ENCODE results near the gene MITF. TPM values are rescaled to one million over a fixed set of nuclear protein-coding genes. Genes with fewer than 3 reads are reported as not detected.

The MITF gene
- total RNA-seq, 2 donors from 2014 or later, result 0.32 to 0.46 TPM

DNA sequence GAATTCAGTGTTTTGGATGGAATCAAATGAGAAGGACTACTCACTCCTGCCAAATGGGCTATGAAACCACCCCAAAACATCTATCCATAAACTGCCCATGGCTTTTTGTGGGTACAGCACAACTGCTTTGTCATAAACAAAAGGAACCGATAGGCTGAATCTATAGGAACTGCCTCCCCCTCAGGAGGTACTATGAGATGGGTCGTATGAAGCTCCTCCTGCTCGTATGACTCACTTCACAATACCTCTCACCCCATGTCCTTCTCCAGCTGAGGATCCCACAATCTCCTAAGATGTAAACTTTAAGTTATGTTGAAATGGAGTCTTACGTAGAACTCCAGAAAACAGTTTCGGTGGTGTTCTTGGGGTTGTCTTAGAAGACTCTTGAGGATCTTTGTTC is 130.4 kb downstream of the MITF start:
- no peaks in the 10 kb centered on the region for H3K36me3 Mint-ChIP-seq (ENCODE audit: insufficient read depth in 2 of 2)
- ATAC-seq (replicated peaks in 1 of 2) (no peak), DNase-seq (no peak)
- H3K9me3 Mint-ChIP-seq, result no peaks in the 10 kb centered on the region
- H3K27me3 Mint-ChIP-seq (ENCODE audit: low read depth), result no peaks in the 10 kb centered on the region
- H3K27ac Mint-ChIP-seq, result no peak overlapping the region
- H3K4me1 Mint-ChIP-seq (ENCODE audit: low read depth), result no peaks in the 10 kb centered on the region
- no peak overlapping the region for H3K4me3 Mint-ChIP-seq

DNA sequence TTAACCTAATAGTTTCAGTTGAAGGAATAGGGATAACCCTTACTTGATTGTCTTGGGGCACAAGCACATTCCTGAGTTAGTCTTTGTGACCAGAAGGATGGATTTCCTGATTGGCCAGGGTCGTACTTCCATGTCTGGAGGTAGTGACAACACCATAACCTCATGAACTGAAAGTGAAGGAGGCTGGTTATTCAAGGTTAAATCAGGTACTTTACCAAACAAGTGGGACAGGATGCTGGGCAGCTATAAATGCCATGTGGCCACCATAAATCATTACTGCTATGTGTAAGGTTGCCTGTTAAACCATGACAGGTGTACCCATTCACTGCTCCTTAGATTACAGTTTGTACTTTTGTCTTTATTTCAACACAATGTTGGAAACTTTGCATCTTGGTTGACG is 132.0 kb downstream of the MITF start:
- no peak for DNase-seq
- ATAC-seq (replicated peaks in 1 of 2), result no peak
- no peaks in the 10 kb centered on the region for H3K4me1 Mint-ChIP-seq (ENCODE audit: low read depth)
- no peaks in the 10 kb centered on the region for H3K36me3 Mint-ChIP-seq (ENCODE audit: insufficient read depth in 2 of 2)
- H3K27ac Mint-ChIP-seq, result no peak overlapping the region
- H3K27me3 Mint-ChIP-seq (ENCODE audit: low read depth), result no peaks in the 10 kb centered on the region
- H3K4me3 Mint-ChIP-seq, result no peak overlapping the region
- no peaks in the 10 kb centered on the region for H3K9me3 Mint-ChIP-seq

DNA sequence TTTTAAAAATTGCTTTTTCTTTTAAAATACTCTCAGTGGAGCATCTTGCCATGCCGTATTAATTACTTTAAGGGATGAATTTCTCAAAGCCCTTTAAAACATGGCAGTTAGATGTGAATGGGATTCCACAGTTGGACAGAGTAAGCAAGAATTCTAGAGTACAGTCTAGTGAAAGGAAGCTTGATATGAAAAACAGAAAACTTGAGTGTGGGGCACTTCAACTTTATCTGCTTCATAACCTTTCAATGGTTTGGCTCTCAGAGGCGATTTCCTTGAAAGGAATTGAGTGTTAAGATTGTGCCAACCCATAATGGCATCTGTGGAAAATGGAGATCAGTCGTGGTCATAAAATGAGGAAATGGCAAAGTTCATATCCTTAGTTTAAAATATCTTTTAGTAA is 132.6 kb downstream of the MITF start:
- no peak for ATAC-seq (replicated peaks in 1 of 2)
- no peak for DNase-seq
- no peaks in the 10 kb centered on the region for H3K27me3 Mint-ChIP-seq (ENCODE audit: low read depth)
- no peaks in the 10 kb centered on the region for H3K4me1 Mint-ChIP-seq (ENCODE audit: low read depth)
- no peaks in the 10 kb centered on the region for H3K9me3 Mint-ChIP-seq
- H3K4me3 Mint-ChIP-seq, result no peak overlapping the region
- H3K36me3 Mint-ChIP-seq (ENCODE audit: insufficient read depth in 2 of 2), result no peaks in the 10 kb centered on the region
- no peak overlapping the region for H3K27ac Mint-ChIP-seq

DNA sequence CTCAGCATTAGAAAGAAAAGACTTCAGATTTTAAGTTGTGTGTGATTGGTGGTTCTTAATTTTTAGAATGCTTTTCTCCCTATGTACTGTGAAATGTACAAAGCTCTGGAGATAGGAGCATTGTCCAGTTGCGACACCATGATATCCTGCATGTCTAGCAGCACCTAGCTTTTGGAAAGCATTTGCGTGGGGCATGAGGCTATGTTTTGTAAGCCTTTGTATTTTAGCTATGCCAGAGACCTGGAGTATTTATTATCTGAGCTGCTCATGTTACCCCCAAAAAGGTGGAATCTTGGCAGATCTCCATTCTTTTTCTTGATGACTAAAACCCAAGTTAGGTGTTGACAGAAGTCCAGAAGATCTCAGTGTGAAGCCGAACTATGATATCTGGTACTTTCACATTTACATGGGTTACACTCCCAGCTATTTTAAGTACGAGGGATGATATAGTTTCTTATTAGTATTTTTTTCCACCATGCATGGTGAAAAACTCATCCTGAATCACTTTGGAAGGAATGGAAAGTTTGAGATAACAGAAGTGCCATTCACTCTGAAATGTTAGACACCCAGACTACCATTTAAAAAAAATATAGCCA is 133.6 kb downstream of the MITF start:
- H3K36me3 Mint-ChIP-seq (ENCODE audit: insufficient read depth in 2 of 2), result no peaks in the 10 kb centered on the region
- DNase-seq (no peak), ATAC-seq (replicated peaks in 1 of 2) (no peak)
- no peaks in the 10 kb centered on the region for H3K9me3 Mint-ChIP-seq
- no peaks in the 10 kb centered on the region for H3K27me3 Mint-ChIP-seq (ENCODE audit: low read depth)
- no peaks in the 10 kb centered on the region for H3K4me1 Mint-ChIP-seq (ENCODE audit: low read depth)
- no peak overlapping the region for H3K4me3 Mint-ChIP-seq
- H3K27ac Mint-ChIP-seq, result no peak overlapping the region

DNA sequence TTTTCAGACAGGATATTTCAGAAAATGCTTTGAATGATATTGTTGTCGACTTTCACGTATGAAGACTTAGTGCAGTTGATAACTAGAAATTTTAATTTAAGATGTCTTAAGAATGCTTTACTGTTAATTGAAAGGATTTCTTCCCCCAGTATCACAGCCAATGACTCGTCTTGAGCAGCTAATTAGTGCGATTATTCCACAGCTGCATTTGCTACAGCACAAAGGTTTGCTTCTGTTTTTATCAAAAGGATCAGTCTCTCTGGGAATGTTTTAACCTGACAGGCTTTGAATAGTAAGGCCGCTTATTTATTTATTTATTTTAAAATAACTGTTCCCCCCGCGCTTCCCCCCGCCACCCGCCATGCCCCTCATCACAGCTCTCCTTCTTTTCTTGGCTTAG is 136.8 kb downstream of the MITF start:
- Mint-ChIP-seq H3K27ac (no peak overlapping the region), H3K4me1 (ENCODE audit: low read depth) (no peaks in the 10 kb centered on the region), H3K27me3 (ENCODE audit: low read depth) (no peaks in the 10 kb centered on the region), H3K4me3 (no peak overlapping the region), H3K36me3 (ENCODE audit: insufficient read depth in 2 of 2) (no peaks in the 10 kb centered on the region), H3K9me3 (no peaks in the 10 kb centered on the region)
- DNase-seq (no peak), ATAC-seq (replicated peaks in 1 of 2) (no peak)

DNA sequence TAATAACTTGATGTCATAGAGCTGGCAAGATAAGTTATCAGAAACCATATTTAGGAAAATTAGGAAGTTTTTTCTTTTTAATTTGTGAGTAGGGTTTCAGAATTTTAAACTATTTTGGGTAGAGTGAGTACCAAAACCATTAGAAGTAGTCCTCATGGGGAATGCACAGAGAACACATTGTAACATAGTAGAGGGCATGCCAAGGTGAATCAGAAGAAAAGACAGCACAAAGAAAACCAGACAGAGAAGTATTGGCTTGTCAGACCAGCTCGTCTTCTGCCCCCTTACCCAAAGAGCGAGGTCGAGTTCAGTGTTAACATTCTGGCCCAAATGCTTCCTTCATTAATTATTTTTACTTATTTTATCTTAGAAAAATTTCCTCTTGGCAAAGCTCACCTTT is 139.0 kb downstream of the MITF start:
- peaks cover 3% of the 10 kb centered on the region for H3K27me3 Mint-ChIP-seq (ENCODE audit: low read depth)
- H3K27ac Mint-ChIP-seq, result no peak overlapping the region
- H3K36me3 Mint-ChIP-seq (ENCODE audit: insufficient read depth in 2 of 2), result no peaks in the 10 kb centered on the region
- no peak overlapping the region for H3K4me3 Mint-ChIP-seq
- ATAC-seq (replicated peaks in 1 of 2), result no peak
- DNase-seq, result no peak
- no peaks in the 10 kb centered on the region for H3K9me3 Mint-ChIP-seq
- H3K4me1 Mint-ChIP-seq (ENCODE audit: low read depth), result no peaks in the 10 kb centered on the region

DNA sequence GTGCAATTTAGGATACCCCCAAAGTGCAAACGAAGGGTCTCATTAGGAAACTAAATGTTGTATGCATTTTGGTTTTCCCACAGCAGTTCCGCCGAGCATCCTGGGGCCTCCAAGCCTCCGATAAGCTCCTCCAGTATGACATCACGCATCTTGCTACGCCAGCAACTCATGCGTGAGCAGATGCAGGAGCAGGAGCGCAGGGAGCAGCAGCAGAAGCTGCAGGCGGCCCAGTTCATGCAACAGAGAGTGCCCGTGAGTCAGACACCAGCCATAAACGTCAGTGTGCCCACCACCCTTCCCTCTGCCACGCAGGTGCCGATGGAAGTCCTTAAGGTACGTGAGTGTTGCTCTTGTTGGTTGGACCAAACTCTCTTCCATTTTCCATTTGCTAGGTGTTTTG is 139.8 kb downstream of the MITF start:
- ATAC-seq (replicated peaks in 1 of 2) (no peak), DNase-seq (no peak)
- no peaks in the 10 kb centered on the region for H3K9me3 Mint-ChIP-seq
- H3K4me3 Mint-ChIP-seq, result no peak overlapping the region
- no peak overlapping the region for H3K27ac Mint-ChIP-seq
- H3K4me1 Mint-ChIP-seq (ENCODE audit: low read depth), result no peaks in the 10 kb centered on the region
- H3K27me3 Mint-ChIP-seq (ENCODE audit: low read depth), result peaks cover 7% of the 10 kb centered on the region
- H3K36me3 Mint-ChIP-seq (ENCODE audit: insufficient read depth in 2 of 2), result no peaks in the 10 kb centered on the region

DNA sequence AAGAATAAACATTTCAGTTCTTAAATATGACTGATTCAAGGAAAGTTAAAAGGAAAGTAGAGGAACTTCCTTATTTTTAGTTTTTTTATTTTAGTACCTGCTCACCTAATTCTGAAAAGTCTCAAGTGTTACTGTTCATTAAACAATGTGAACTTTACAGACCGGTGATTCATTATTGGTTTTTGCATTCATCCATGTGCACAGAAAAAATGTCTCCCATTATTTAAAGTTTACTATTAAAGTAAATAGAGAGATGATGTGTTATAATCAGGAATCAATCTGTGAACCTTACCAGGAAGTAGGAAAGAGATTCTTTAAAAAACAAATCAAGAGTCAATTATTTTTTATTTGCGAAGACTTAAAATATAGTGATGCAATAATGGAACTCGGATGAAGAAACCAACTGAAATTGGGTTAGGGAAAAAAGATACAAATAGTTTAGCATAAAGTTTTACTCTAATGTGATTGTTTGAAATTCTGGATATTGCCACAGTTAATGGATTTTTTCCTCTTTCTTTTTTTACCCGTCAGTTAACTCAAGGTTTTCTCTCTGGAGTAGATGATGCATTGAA is 140.9 kb downstream of the MITF start:
- no peaks in the 10 kb centered on the region for H3K4me1 Mint-ChIP-seq (ENCODE audit: low read depth)
- ATAC-seq (replicated peaks in 1 of 2) (no peak), DNase-seq (no peak)
- no peaks in the 10 kb centered on the region for H3K9me3 Mint-ChIP-seq
- no peak overlapping the region for H3K4me3 Mint-ChIP-seq
- H3K27ac Mint-ChIP-seq, result no peak overlapping the region
- H3K36me3 Mint-ChIP-seq (ENCODE audit: insufficient read depth in 2 of 2), result no peaks in the 10 kb centered on the region
- H3K27me3 Mint-ChIP-seq (ENCODE audit: low read depth), result peaks cover 7% of the 10 kb centered on the region

- ATAC-seq (replicated peaks in 1 of 2) (no peak), DNase-seq (no peak)
- peaks cover 12% of the 10 kb centered on the region for H3K27me3 Mint-ChIP-seq (ENCODE audit: low read depth)
- H3K4me1 Mint-ChIP-seq (ENCODE audit: low read depth), result no peaks in the 10 kb centered on the region
- H3K36me3 Mint-ChIP-seq (ENCODE audit: insufficient read depth in 2 of 2), result no peaks in the 10 kb centered on the region
- H3K9me3 Mint-ChIP-seq, result no peaks in the 10 kb centered on the region
- H3K27ac Mint-ChIP-seq, result no peak overlapping the region
- no peak overlapping the region for H3K4me3 Mint-ChIP-seq
Observed at GRCh38 chr3:69881051-69881450, 141.8 kb downstream of the MITF start.

- H3K27me3 Mint-ChIP-seq (ENCODE audit: low read depth), result peaks cover 14% of the 10 kb centered on the region
- no peaks in the 10 kb centered on the region for H3K9me3 Mint-ChIP-seq
- no peak overlapping the region for H3K27ac Mint-ChIP-seq
- H3K4me3 Mint-ChIP-seq, result no peak overlapping the region
- ATAC-seq (replicated peaks in 1 of 2) (no peak), DNase-seq (no peak)
- no peaks in the 10 kb centered on the region for H3K36me3 Mint-ChIP-seq (ENCODE audit: insufficient read depth in 2 of 2)
- no peaks in the 10 kb centered on the region for H3K4me1 Mint-ChIP-seq (ENCODE audit: low read depth)
Observed at GRCh38 chr3:69881756-69882428, 142.6 kb downstream of the MITF start.

DNA sequence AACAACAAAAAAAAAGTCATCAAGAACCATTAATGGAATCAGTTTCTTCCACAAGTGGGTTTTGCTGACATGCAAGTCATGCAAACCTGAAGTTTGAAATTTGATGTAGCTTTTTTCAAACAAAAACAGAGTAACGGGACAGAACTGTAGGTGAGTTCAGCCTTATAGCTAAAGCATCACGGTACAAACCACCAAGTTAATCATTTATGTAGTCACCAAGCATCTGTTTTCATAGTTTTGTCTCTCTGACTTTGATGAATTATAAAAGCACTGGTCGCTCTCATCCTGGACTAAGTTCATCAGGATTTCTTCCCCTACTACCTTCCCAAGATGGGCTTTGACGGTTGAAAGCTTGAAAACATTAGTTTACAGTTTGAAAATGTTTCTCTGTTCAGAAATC is 143.3 kb downstream of the MITF start:
- no peaks in the 10 kb centered on the region for H3K4me1 Mint-ChIP-seq (ENCODE audit: low read depth)

DNA sequence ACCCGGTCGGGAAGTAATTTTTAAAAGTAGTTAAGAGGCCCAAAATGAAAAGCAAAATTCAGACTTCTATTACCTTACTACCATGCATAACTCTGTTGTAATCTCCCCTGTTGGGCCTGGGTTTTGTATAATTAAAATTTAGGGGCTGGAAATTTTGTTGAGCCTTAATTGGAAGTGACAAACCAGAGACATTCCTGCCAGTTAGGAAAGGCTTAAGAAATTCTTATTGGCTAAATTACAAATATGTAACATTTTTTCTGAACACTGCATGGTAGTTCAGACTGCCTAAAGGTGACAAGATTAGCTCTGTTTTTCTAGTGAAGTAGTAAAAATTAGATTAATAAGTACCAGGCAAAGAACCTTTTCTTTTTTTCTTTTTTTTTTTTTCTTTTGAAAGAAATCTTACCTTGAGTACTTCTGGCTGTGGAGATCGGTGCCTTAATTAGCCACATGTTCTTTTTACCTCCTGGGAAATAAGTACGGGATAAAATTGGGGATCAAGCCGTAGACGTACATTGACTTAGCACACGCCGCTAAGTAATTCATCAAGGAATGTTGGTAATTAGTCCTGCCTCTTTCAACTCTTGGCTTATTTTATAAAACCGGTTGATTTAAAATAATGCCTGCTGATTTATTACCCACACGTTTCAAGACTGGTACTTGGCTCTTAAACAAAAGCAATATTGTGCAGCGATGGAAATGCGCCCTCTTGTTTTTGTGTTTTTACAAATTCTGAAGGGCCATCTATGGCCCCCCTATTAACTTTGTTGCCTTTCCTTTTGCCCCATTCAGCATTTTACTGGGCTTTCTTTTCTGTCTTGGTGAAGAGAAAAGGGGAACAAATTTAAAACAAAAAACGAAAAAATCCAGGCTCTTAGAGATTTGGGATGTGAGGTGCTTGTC is 149.0 kb downstream of the MITF start:
- no peak overlapping the region for H3K4me3 Mint-ChIP-seq
- no peak overlapping the region for H3K27ac Mint-ChIP-seq
- H3K9me3 Mint-ChIP-seq, result no peaks in the 10 kb centered on the region
- peaks cover 11% of the 10 kb centered on the region for H3K27me3 Mint-ChIP-seq (ENCODE audit: low read depth)
- ATAC-seq (replicated peaks in 1 of 2) (no peak), DNase-seq (no peak)
- peaks cover 13% of the 10 kb centered on the region for H3K4me1 Mint-ChIP-seq (ENCODE audit: low read depth)
- no peaks in the 10 kb centered on the region for H3K36me3 Mint-ChIP-seq (ENCODE audit: insufficient read depth in 2 of 2)

More for the DNA sequence above, 143.3 kb downstream of the MITF start:
- no peak overlapping the region for H3K4me3 Mint-ChIP-seq
- H3K27me3 Mint-ChIP-seq (ENCODE audit: low read depth), result peaks cover 14% of the 10 kb centered on the region
- no peaks in the 10 kb centered on the region for H3K36me3 Mint-ChIP-seq (ENCODE audit: insufficient read depth in 2 of 2)
- ATAC-seq (replicated peaks in 1 of 2), result no peak
- no peaks in the 10 kb centered on the region for H3K9me3 Mint-ChIP-seq
- DNase-seq, result no peak
- H3K27ac Mint-ChIP-seq, result no peak overlapping the region

DNA sequence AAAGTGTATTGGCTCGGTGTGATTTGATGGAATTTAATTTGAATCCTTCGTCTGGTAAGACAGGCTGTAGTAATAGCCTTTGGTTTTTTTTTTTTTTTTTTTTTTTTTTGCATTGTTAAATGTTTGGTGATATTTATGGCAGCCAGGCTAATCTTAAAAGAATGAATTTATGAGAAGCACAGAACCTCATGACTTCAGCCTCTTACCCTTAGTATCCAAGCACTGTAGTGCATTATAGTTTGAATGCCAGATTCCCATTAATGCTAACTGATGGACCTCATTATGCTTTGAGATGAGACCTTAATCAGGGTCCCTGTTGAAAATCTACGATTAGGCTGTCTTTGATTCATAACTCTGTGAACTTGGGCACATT is 149.7 kb downstream of the MITF start:
- Mint-ChIP-seq H3K27me3 (ENCODE audit: low read depth) (peaks cover 7% of the 10 kb centered on the region), H3K27ac (no peak overlapping the region), H3K9me3 (no peaks in the 10 kb centered on the region), H3K36me3 (ENCODE audit: insufficient read depth in 2 of 2) (no peaks in the 10 kb centered on the region), H3K4me1 (ENCODE audit: low read depth) (peaks cover 13% of the 10 kb centered on the region), H3K4me3 (no peak overlapping the region)
- no peak for DNase-seq
- no peak for ATAC-seq (replicated peaks in 1 of 2)
